ENCODE data around the gene ERCC2.

The ERCC2 gene

DNA sequence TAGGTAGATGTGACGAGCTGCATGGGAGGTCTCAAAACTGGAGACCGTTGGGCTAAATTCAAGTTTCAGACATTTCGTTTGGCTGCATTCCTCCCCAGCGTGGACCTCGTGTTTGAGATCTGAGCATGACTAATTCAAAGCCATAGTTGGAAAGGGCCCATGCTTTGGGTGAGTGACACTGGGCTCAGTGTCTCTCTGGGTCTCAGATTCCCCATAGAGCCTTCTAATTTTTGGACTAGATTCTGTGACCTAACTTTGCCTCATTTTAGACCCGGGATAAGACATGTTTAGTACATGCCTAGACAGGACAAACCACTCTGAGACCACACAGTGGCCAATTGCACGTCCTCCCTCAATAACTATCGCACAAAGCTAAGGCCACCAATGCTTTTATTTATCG, 64.3 kb downstream of the ERCC2 start:
- Histone ChIP-seq H3K36me3 (ENCODE audit: low read length) (no peaks in the 10 kb centered on the region), H3K9ac (ENCODE audit: low read length) (no peak overlapping the region), H3K27ac (ENCODE audit: low read depth, low read length) (no peak overlapping the region), H3K9me2 (replicated peaks; ENCODE audit: insufficient read depth, low read length) (no peaks in the 10 kb centered on the region), H3K9me3 (ENCODE audit: insufficient read depth, low read length) (no peaks in the 10 kb centered on the region), H3K27me3 (ENCODE audit: low read length) (no peaks in the 10 kb centered on the region), H2AFZ (ENCODE audit: low read depth, low read length, severe bottlenecking) (no peak overlapping the region), H3K4me2 (ENCODE audit: low read depth, low read length, poor library complexity, severe bottlenecking) (no peak overlapping the region), H3K79me2 (ENCODE audit: insufficient read depth, low read length) (no peaks in the 10 kb centered on the region), H3F3A (ENCODE audit: insufficient read depth) (no peaks in the 10 kb centered on the region), H3K4me3 (ENCODE audit: insufficient read depth, low read length, poor library complexity, severe bottlenecking) (no peak overlapping the region), H4K20me1 (ENCODE audit: low read depth, low read length) (no peaks in the 10 kb centered on the region)
- TF ChIP-seq EZH2phosphoT487 (conservative IDR thresholded peaks at IDR 0.05; ENCODE audit: low read length): no peak
- TF ChIP-seq, protein P1, sequence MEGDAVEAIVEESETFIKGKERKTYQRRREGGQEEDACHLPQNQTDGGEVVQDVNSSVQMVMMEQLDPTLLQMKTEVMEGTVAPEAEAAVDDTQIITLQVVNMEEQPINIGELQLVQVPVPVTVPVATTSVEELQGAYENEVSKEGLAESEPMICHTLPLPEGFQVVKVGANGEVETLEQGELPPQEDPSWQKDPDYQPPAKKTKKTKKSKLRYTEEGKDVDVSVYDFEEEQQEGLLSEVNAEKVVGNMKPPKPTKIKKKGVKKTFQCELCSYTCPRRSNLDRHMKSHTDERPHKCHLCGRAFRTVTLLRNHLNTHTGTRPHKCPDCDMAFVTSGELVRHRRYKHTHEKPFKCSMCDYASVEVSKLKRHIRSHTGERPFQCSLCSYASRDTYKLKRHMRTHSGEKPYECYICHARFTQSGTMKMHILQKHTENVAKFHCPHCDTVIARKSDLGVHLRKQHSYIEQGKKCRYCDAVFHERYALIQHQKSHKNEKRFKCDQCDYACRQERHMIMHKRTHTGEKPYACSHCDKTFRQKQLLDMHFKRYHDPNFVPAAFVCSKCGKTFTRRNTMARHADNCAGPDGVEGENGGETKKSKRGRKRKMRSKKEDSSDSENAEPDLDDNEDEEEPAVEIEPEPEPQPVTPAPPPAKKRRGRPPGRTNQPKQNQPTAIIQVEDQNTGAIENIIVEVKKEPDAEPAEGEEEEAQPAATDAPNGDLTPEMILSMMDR (IDR thresholded peaks at IDR 0.05; ENCODE audit: insufficient read depth, low read length, poor library complexity, severe bottlenecking): no peak

DNA sequence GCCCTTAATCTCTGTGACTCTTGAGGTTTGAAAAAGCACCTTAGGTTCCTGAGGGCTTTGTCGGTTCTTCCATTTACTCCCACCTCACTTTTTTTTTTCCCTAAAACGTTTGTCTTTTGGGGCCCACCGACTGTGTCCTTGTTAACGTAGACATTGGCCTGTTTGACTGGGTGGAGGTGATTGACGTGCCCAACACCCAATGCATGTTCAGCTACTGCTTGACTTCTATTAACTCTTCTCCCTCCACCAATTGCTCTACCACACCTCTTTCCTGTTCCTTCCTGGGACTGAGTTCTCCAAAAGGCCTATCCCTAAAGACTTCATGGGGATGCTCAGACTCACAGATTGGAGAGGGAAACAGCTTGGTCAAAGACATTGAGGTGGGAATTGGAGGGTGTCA, 65.0 kb downstream of the ERCC2 start:
- H3K4me3 ChIP-seq (ENCODE audit: insufficient read depth, low read length, poor library complexity, severe bottlenecking): no peak overlapping the region
- H3K9me3 ChIP-seq (ENCODE audit: insufficient read depth, low read length): no peaks in the 10 kb centered on the region
- no peaks in the 10 kb centered on the region for H3K9me2 ChIP-seq (replicated peaks; ENCODE audit: insufficient read depth, low read length)
- no peak overlapping the region for H3K27ac ChIP-seq (ENCODE audit: low read depth, low read length)
- H3K79me2 ChIP-seq (ENCODE audit: insufficient read depth, low read length): no peaks in the 10 kb centered on the region
- no peaks in the 10 kb centered on the region for H3K27me3 ChIP-seq (ENCODE audit: low read length)
- TF ChIP-seq EZH2phosphoT487 (conservative IDR thresholded peaks at IDR 0.05; ENCODE audit: low read length): no peak
- TF ChIP-seq, protein P1 (IDR thresholded peaks at IDR 0.05; ENCODE audit: insufficient read depth, low read length, poor library complexity, severe bottlenecking): no peak
- no peak overlapping the region for H3K4me2 ChIP-seq (ENCODE audit: low read depth, low read length, poor library complexity, severe bottlenecking)
- H3K36me3 ChIP-seq (ENCODE audit: low read length): no peaks in the 10 kb centered on the region
- no peaks in the 10 kb centered on the region for H3F3A ChIP-seq (ENCODE audit: insufficient read depth)
- no peak overlapping the region for H2AFZ ChIP-seq (ENCODE audit: low read depth, low read length, severe bottlenecking)
- no peaks in the 10 kb centered on the region for H4K20me1 ChIP-seq (ENCODE audit: low read depth, low read length)
- H3K9ac ChIP-seq (ENCODE audit: low read length): no peak overlapping the region

DNA sequence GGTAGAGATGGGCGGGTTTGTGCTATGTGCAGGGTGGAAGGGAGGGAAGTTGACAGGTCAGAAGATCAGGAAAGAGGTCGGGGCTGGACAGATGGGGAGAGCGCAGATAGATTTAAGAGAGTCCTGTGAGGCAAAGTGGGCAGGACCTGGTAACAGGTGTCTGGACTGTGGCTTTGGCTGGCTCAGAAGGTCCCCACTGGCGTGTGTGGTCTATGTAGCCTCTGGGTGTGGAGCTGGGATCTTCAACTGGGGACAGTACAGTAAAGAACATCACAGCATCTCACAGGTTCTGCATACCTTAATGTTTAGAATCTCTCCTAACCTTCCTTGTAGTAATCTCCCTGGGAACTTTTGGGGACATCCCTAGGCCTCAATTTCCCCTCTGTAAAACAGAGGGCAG, 65.4 kb downstream of the ERCC2 start:
- Histone ChIP-seq H3K4me2 (ENCODE audit: low read depth, low read length, poor library complexity, severe bottlenecking) (no peak overlapping the region), H3K79me2 (ENCODE audit: insufficient read depth, low read length) (no peaks in the 10 kb centered on the region), H3K9me3 (ENCODE audit: insufficient read depth, low read length) (no peaks in the 10 kb centered on the region), H3K27ac (ENCODE audit: low read depth, low read length) (no peak overlapping the region), H4K20me1 (ENCODE audit: low read depth, low read length) (no peaks in the 10 kb centered on the region), H3K36me3 (ENCODE audit: low read length) (no peaks in the 10 kb centered on the region), H3K9me2 (replicated peaks; ENCODE audit: insufficient read depth, low read length) (no peaks in the 10 kb centered on the region), H3K4me3 (ENCODE audit: insufficient read depth, low read length, poor library complexity, severe bottlenecking) (no peak overlapping the region), H3K9ac (ENCODE audit: low read length) (no peak overlapping the region), H3K27me3 (ENCODE audit: low read length) (no peaks in the 10 kb centered on the region), H3F3A (ENCODE audit: insufficient read depth) (no peaks in the 10 kb centered on the region), H2AFZ (ENCODE audit: low read depth, low read length, severe bottlenecking) (no peak overlapping the region)
- TF ChIP-seq, protein P1 (IDR thresholded peaks at IDR 0.05; ENCODE audit: insufficient read depth, low read length, poor library complexity, severe bottlenecking): no peak
- no peak for TF ChIP-seq EZH2phosphoT487 (conservative IDR thresholded peaks at IDR 0.05; ENCODE audit: low read length)
